ENCODE results near the gene ASIC2. TPM values are rescaled to one million over a fixed set of nuclear protein-coding genes. Genes with fewer than 3 reads are reported as not detected.

The ASIC2 gene
- total and polyA plus RNA-seq, 9 of the 15 experiments (the other 6 are each of a cell fraction or from before 2014, with no cell fraction given) = not detected

DNA sequence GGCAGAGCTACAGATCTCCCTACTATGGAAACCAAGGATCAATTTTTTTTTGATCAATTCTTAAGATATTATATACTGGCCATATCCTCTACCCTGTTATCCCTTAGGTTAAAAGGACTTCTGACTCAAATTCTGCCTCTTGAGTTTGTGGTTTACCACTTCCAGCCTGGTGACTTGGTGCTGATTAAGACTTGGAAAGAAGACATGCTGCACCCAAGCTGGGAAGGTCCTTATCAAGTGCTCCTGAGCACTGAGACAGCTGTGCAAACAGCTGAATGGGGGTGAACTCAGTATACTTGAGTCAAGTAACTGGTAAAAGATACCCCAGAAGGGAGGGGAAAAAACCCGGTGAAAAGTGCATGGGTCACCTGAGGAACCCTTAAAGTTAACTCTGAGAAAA, 321.9 kb downstream of the ASIC2 start (continued):
- TF ChIP-seq NUFIP1 (IDR thresholded peaks at IDR 0.05; ENCODE audit: partially characterized antibody) (no peak), POLR2AphosphoS5 (IDR thresholded peaks at IDR 0.05; ENCODE audit: control insufficient read depth, insufficient read depth, low read depth, low read length) (peak; percentile 94), EHMT2 (IDR thresholded peaks at IDR 0.05) (0 out of 2 replicates have a peak, but pooled peaks have one; percentile 26), POLR2H (tag; IDR thresholded peaks at IDR 0.05; ENCODE audit: low read depth) (no peak), CBX2 (IDR thresholded peaks at IDR 0.05; ENCODE audit: insufficient read depth, low read length, poor library complexity, severe bottlenecking) (no peak), ZNF583 (CRISPR knock-in tag; IDR thresholded peaks at IDR 0.05) (no peak), HEY1 (CRISPR knock-in tag; IDR thresholded peaks at IDR 0.05; ENCODE audit: borderline replicate concordance) (no peak; the same call in 1 of the 2 replicates), CAMTA2 (CRISPR knock-in tag; conservative IDR thresholded peaks at IDR 0.05) (no peak), TEAD4 (IDR thresholded peaks at IDR 0.05; ENCODE audit: low read length) (peak; percentile 95), TEAD4 (CRISPR knock-in tag; IDR thresholded peaks at IDR 0.05; ENCODE audit: borderline replicate concordance) (no peak)
- TF ChIP-seq, protein P1, sequence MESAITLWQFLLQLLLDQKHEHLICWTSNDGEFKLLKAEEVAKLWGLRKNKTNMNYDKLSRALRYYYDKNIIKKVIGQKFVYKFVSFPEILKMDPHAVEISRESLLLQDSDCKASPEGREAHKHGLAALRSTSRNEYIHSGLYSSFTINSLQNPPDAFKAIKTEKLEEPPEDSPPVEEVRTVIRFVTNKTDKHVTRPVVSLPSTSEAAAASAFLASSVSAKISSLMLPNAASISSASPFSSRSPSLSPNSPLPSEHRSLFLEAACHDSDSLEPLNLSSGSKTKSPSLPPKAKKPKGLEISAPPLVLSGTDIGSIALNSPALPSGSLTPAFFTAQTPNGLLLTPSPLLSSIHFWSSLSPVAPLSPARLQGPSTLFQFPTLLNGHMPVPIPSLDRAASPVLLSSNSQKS (CRISPR knock-in tag; IDR thresholded peaks at IDR 0.05) = no peak
- TF ChIP-seq, protein P2, sequence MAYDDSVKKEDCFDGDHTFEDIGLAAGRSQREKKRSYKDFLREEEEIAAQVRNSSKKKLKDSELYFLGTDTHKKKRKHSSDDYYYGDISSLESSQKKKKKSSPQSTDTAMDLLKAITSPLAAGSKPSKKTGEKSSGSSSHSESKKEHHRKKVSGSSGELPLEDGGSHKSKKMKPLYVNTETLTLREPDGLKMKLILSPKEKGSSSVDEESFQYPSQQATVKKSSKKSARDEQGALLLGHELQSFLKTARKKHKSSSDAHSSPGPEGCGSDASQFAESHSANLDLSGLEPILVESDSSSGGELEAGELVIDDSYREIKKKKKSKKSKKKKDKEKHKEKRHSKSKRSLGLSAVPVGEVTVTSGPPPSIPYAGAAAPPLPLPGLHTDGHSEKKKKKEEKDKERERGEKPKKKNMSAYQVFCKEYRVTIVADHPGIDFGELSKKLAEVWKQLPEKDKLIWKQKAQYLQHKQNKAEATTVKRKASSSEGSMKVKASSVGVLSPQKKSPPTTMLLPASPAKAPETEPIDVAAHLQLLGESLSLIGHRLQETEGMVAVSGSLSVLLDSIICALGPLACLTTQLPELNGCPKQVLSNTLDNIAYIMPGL (CRISPR knock-in tag; IDR thresholded peaks at IDR 0.05) = no peak
- TF ChIP-seq, protein P3, sequence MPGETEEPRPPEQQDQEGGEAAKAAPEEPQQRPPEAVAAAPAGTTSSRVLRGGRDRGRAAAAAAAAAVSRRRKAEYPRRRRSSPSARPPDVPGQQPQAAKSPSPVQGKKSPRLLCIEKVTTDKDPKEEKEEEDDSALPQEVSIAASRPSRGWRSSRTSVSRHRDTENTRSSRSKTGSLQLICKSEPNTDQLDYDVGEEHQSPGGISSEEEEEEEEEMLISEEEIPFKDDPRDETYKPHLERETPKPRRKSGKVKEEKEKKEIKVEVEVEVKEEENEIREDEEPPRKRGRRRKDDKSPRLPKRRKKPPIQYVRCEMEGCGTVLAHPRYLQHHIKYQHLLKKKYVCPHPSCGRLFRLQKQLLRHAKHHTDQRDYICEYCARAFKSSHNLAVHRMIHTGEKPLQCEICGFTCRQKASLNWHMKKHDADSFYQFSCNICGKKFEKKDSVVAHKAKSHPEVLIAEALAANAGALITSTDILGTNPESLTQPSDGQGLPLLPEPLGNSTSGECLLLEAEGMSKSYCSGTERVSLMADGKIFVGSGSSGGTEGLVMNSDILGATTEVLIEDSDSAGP (CRISPR knock-in tag; IDR thresholded peaks at IDR 0.05) = no peak
- TF ChIP-seq, protein P4, sequence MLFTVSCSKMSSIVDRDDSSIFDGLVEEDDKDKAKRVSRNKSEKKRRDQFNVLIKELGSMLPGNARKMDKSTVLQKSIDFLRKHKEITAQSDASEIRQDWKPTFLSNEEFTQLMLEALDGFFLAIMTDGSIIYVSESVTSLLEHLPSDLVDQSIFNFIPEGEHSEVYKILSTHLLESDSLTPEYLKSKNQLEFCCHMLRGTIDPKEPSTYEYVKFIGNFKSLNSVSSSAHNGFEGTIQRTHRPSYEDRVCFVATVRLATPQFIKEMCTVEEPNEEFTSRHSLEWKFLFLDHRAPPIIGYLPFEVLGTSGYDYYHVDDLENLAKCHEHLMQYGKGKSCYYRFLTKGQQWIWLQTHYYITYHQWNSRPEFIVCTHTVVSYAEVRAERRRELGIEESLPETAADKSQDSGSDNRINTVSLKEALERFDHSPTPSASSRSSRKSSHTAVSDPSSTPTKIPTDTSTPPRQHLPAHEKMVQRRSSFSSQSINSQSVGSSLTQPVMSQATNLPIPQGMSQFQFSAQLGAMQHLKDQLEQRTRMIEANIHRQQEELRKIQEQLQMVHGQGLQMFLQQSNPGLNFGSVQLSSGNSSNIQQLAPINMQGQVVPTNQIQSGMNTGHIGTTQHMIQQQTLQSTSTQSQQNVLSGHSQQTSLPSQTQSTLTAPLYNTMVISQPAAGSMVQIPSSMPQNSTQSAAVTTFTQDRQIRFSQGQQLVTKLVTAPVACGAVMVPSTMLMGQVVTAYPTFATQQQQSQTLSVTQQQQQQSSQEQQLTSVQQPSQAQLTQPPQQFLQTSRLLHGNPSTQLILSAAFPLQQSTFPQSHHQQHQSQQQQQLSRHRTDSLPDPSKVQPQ (CRISPR knock-in tag; IDR thresholded peaks at IDR 0.05; ENCODE audit: borderline replicate concordance) = no peak
- TF ChIP-seq, protein P5, sequence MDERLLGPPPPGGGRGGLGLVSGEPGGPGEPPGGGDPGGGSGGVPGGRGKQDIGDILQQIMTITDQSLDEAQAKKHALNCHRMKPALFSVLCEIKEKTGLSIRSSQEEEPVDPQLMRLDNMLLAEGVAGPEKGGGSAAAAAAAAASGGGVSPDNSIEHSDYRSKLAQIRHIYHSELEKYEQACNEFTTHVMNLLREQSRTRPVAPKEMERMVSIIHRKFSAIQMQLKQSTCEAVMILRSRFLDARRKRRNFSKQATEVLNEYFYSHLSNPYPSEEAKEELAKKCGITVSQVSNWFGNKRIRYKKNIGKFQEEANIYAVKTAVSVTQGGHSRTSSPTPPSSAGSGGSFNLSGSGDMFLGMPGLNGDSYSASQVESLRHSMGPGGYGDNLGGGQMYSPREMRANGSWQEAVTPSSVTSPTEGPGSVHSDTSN (CRISPR knock-in tag; IDR thresholded peaks at IDR 0.05; ENCODE audit: low read depth) = no peak
- TF ChIP-seq, protein P5 (tag; conservative IDR thresholded peaks at IDR 0.05; ENCODE audit: low read depth) = no peak
- TF ChIP-seq, protein P6, sequence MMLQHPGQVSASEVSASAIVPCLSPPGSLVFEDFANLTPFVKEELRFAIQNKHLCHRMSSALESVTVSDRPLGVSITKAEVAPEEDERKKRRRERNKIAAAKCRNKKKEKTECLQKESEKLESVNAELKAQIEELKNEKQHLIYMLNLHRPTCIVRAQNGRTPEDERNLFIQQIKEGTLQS (IDR thresholded peaks at IDR 0.05) = peak; percentile 36; the same call in 1 of the 2 replicates
- TF ChIP-seq, protein P6 (CRISPR knock-in tag; conservative IDR thresholded peaks at IDR 0.05) = no peak
